Testis (tissue), 2 donors: ENCODE results near the gene FOXJ3.

Experiments
- CTCF ChIP-seq, 3 experiments: fragments of 450-650 bp in 2 of 3; fragments of 200-600 bp in 1 of 3; sonication (generic) in 1 of 3; IDR thresholded peaks; one replicate each; pipeline ENCODE4 v1.5.1; 2016 to 2019; ENCODE audit warnings: antibody characterized with exemption in 3 of 3, mild to moderate bottlenecking in 2 of 3, moderate library complexity in 1 of 3
- POLR2A ChIP-seq: fragments of 450-650 bp; IDR thresholded peaks from one replicate; pipeline ENCODE4 v1.6.1; 2017; ENCODE audit warnings: antibody characterized with exemption, mild to moderate bottlenecking, moderate library complexity

DNA sequence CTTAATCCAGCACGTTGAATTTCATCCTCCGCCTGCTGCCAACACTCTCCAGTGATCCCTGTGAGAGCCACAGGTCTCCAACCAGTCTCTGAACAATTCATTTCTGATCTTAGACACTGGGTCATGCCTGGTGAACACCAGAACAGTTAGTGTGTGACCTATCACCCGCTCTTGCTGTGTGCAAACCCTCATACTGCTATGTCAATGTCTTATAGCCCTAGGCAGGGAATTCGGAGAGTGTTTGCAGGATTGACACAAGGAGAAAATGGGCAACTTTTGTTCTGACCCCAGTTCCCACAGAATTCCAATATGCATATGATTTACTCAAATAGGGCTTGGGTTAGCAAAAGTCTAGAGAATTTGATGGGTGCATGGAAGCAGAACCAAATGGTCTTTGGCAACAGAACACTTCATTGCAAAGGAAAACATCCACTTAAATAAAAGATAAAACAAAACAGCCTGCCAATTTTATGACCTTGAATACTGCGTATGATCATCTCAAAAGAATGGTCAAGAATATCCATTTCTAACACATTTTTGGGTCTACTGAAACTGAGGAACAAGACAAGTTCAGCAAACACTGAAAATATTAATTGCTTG lies 204.9 kb downstream of the FOXJ3 start:
- TF ChIP-seq CTCF (IDR thresholded peaks at IDR 0.05) (no peak), POLR2A (no peak)
